Subcutaneous abdominal adipose tissue (tissue), 5 donors: ENCODE results near the gene PRKRIP1.

Experiments
- H3K27ac ChIP-seq: one replicate; pipeline ENCODE4 v1.7.0; 2013; ENCODE audit warnings: low read depth, mild to moderate bottlenecking, inconsistent platforms, low read length, moderate library complexity
- H3K27me3 ChIP-seq, 5 donors: one replicate each; pipeline ENCODE4 v1.7.0; 2013; ENCODE audit warnings: low read length in 5 of 5, inconsistent platforms in 1 of 5; ENCODE audit not compliant: control insufficient read depth in 5 of 5, insufficient read depth in 4 of 5
- H3K36me3 ChIP-seq, 5 donors: one replicate each; pipeline ENCODE4 v1.7.0; 2013; ENCODE audit warnings: low read length in 5 of 5; ENCODE audit not compliant: control insufficient read depth in 5 of 5, insufficient read depth in 5 of 5
- H3K4me1 ChIP-seq, 5 donors: one replicate each; pipeline ENCODE4 v1.7.0; 2013; ENCODE audit warnings: low read length in 5 of 5, mild to moderate bottlenecking in 3 of 5, moderate library complexity in 1 of 5; ENCODE audit not compliant: control insufficient read depth in 5 of 5, insufficient read depth in 5 of 5
- H3K4me3 ChIP-seq, 5 donors: one replicate each; pipeline ENCODE4 v1.7.0; 2013; ENCODE audit warnings: low read length in 5 of 5, low read depth in 1 of 5
- H3K9ac ChIP-seq, 5 donors: one replicate each; pipeline ENCODE4 v1.7.0; 2013; ENCODE audit warnings: low read length in 5 of 5, mild to moderate bottlenecking in 4 of 5, moderate library complexity in 3 of 5
- H3K9me3 ChIP-seq, 5 donors: one replicate each; pipeline ENCODE4 v1.7.0; 2013; ENCODE audit warnings: low read length in 5 of 5; ENCODE audit not compliant: control insufficient read depth in 5 of 5
- donor health status: healthy.
- donor health status: healthy.
- donor health status: healthy.
- donor health status: healthy.
- donor health status: healthy.

The PRKRIP1 gene

DNA sequence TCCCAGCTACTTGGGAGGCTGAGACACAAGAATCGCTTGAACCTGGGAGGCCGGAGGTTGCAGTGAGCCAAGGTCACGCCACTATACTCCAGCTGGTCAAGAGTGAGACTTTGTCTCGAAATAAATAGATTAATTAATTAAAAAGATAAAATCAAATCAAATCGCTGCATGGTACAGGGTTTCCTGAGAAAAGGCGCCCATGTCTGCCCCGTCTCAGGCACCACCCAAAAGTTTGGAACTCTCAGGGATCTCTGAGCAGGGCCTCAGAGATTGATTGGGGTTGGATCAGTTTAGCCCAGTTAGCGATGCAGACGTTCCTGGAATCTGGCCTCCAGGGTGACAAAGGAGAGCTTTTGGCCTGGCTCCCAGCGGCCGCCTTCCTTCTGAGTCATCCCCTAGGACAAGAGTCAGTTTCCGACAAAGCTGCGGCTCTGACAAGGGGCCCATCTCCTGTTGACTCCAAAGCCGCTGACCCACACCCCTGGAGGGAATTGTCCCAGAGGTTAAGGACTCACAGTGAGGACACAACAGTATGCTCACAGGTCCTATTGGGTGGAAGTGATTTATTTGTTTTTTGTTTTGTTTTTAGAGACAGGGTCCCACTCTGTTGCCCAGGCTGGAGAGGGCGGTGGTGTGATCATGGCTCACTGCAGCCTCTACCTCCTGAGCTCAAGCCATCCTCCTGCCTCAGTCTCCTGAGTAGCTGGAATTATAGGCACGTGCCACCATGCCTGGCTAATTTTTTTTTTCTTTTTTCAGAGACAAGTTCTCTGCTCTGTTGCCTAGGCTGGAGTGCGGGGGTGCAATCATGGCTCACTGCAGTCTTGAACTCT is 44.0 kb downstream of the PRKRIP1 start:
- Histone ChIP-seq H3K4me1 (peaks cover 0 to 10% (median 7%) of the 10 kb centered on the region in 5 donors), H3K27me3 (no peaks in the 10 kb centered on the region), H3K36me3 (peaks cover 0 to 20% (median 2%) of the 10 kb centered on the region in 5 donors), H3K9me3 (no peaks in the 10 kb centered on the region), H3K4me3 (no peak overlapping the region), H3K27ac (peak overlapping the region; percentile 55), H3K9ac (no peak overlapping the region)

DNA sequence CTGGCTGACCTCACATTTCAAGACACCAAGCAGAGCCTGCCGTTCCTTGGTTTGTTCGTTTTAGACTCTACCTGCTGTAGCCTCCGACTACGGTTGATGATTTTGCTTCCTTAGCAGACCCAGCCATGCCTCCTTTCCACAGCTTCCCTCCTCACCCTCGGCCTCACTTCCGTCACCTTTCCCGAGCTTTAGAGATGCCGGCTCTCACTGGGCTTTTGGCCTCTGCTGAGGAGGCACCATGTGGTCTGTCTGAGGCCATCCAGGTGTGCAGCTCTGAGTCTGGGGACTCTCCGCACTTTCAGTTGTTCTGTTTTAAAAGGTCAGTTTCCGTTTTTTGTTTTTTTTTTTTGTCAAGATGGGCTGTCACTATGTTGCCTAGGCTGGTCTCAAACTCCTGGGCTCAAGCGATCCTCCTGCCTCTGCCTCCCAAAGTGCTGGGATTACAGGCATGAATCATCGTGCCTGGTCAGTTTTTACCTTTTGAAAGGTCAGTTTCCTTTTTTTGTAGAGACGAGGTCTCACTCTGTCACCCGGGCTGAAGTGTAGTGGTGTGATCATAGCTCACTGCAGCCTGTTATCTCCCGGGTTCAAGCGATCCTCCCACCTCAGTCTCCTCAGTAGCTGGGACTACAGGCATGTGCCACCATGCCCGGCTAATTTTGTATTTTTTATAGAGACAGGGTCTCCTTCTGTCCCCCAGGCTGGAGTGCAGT is 49.0 kb downstream of the PRKRIP1 start:
- Histone ChIP-seq H3K9ac (no peak overlapping the region), H3K27ac (no peak overlapping the region), H3K4me3 (no peak overlapping the region), H3K4me1 (peaks cover 0 to 7% (median 6%) of the 10 kb centered on the region in 5 donors), H3K9me3 (no peaks in the 10 kb centered on the region), H3K27me3 (no peaks in the 10 kb centered on the region), H3K36me3 (peaks cover 0 to 35% (median 18%) of the 10 kb centered on the region in 5 donors)

DNA sequence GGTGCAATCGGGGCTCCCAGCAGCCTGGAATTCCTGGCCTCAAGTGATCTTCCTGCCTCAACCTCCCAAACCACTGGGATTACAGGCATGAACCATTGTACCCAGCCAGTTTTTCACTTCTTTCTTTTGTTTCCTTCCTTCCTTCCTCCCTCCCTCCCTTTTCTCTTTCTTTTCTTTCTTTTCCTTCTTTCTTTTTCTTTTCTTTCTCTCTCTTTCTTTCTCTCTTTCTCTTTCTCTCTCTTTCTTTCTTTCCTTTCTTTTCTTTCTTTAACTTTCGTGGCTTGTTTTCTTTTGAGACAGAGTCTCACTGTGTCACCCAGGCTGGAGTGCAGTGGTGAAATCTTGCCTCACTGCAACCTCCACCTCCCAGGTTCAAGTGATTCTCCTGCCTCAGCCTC is 49.5 kb downstream of the PRKRIP1 start:
- Histone ChIP-seq H3K4me3 (no peak overlapping the region), H3K27me3 (no peaks in the 10 kb centered on the region), H3K9ac (no peak overlapping the region), H3K36me3 (peaks cover 0 to 35% (median 18%) of the 10 kb centered on the region in 5 donors), H3K9me3 (no peaks in the 10 kb centered on the region), H3K4me1 (peaks cover 0 to 1% (median under 1%) of the 10 kb centered on the region in 5 donors), H3K27ac (no peak overlapping the region)

DNA sequence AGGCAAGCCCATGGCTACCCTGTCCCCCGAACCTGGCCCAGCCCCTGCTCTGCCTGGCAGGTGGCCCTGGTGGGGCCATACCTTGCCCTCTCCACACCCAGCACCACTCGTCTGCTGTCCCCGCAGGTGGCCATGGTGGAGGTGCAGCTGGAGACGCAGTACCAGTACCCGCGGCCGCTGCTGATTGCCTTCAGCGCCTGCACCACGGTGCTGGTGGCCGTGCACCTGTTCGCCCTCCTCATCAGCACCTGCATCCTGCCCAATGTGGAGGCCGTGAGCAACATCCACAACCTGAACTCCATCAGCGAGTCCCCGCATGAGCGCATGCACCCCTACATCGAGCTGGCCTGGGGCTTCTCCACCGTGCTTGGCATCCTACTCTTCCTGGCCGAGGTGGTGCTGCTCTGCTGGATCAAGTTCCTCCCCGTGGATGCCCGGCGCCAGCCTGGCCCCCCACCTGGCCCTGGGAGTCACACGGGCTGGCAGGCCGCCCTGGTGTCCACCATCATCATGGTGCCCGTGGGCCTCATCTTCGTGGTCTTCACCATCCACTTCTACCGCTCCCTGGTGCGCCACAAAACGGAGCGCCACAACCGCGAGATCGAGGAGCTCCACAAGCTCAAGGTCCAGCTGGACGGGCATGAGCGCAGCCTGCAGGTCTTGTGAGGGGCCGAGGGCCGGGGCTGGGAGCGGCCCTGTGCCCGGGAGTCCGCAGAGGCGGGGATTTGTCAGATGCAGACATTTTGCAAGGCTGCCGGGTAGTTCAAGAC is 50.4 kb downstream of the PRKRIP1 start:
- Histone ChIP-seq H3K9me3 (no peaks in the 10 kb centered on the region), H3K27me3 (no peaks in the 10 kb centered on the region), H3K36me3 (peaks cover 0 to 34% (median 18%) of the 10 kb centered on the region in 5 donors), H3K4me1 (peaks cover 0 to 4% (median 4%) of the 10 kb centered on the region in 5 donors), H3K4me3 (no peak overlapping the region), H3K27ac (no peak overlapping the region), H3K9ac (no peak overlapping the region)

DNA sequence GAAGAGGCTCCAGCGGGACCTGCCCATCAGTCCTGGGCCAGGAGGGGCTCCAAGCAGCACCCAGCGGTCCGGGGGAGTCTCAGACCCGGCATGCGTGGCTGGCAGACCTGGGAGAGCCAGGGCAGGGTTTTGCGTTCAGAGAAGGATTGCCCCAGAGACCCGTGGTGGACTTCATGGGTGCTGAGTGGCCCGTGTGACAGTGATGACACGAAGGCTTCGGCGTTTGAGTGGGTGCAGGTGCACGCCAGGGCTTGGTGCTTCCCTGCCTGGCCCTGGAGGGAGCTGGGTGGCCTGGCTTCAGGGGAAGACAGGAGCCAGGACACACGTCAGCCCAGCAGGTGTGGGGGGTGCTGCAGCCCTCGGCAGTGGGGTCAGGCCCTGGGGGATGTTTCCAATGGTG is 51.1 kb downstream of the PRKRIP1 start:
- H3K27me3 ChIP-seq, result no peaks in the 10 kb centered on the region
- H3K4me3 ChIP-seq, result no peak overlapping the region
- H3K9ac ChIP-seq, result no peak overlapping the region
- H3K27ac ChIP-seq, result no peak overlapping the region
- H3K9me3 ChIP-seq, result no peaks in the 10 kb centered on the region
- H3K4me1 ChIP-seq, result peaks cover 0 to 9% (median 7%) of the 10 kb centered on the region in 5 donors
- H3K36me3 ChIP-seq, result peaks cover 0 to 29% (median 18%) of the 10 kb centered on the region in 5 donors

DNA sequence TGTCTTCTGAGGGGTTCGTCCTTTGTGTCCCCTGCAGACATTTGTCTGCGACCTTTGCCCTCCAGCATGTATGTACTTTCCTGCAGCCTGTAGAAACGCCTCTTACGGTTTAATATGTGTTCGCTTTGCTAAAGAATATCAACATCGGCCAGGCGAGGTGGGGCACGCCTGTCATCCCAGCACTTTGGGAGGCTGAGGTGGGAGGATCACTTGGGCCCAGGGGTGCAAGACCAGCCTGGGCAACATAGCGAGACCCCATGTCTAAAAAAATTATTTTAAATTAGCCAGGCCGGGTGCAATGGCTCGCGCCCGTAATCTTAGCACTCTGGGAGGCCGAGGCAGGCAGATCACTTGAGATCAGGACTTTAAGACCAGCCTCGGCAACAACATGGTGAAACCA is 53.0 kb downstream of the PRKRIP1 start:
- Histone ChIP-seq H3K27me3 (no peaks in the 10 kb centered on the region), H3K4me1 (peaks cover 0 to 9% (median 7%) of the 10 kb centered on the region in 5 donors), H3K36me3 (peaks cover 0 to 29% (median 18%) of the 10 kb centered on the region in 5 donors), H3K27ac (no peak overlapping the region), H3K4me3 (no peak overlapping the region), H3K9me3 (no peaks in the 10 kb centered on the region), H3K9ac (no peak overlapping the region)

DNA sequence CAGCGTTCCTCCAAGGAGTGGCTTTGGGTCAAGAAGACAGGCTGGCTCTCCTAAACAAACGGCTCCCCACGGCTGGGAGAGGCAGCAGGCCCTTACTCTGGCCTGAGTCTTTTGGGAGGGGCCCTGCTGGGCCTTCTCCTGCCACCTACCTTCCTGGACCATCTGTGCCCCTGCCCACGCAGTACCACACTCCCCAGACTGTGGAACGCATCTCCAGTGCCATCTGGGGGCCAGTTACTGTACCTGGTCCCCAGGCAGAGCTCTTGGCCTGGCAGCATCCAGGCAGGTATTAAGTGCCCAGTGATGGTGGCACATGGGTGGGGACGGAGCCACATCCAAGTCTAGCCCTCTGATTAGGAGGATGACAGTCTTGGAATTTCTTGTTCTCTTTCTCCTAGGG is 54.1 kb downstream of the PRKRIP1 start:
- Histone ChIP-seq H3K27ac (no peak overlapping the region), H3K36me3 (peaks cover 0 to 24% (median 16%) of the 10 kb centered on the region in 5 donors), H3K9me3 (no peaks in the 10 kb centered on the region), H3K9ac (no peak overlapping the region), H3K4me3 (no peak overlapping the region), H3K27me3 (no peaks in the 10 kb centered on the region), H3K4me1 (peaks cover 0 to 9% (median 7%) of the 10 kb centered on the region in 5 donors)

DNA sequence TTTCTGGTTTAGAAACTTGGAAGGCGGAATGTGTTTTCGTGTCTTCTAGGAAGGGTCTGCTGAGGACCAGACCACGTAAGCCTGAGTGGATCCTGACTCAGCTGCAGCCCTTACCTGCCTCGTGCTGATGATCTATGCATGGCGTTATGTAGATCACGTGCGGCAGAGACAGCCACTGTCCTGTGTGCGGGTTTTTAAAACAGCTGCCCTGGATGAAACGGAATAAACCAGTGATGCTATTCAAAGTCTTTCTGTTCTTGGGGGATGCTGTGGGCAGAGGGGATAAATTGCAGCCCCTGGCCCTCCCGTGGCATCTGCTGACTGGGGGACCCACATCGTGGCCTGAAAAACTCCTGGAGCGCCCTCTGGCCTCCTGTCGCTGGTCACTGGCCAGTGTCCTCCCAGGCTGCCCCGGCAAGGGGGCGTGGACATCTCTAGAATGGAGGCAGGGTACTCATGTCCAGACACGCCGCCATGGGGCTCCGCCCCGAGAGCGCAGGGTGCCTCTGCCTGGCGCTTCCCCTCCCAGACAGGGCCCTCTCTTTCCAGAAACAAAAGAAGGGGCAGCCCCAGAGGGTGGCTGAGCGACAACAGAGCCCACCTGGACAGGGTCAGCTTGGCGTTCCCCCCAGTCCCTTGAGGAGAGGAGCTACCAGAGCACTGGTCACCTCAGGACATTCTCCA is 55.4 kb downstream of the PRKRIP1 start:
- no peak overlapping the region for H3K27ac ChIP-seq
- peak overlapping the region in 2 of 5 donors; percentile 29 to 47 for H3K4me3 ChIP-seq
- peak overlapping the region in 2 of 5 donors; percentile 7 to 8 for H3K9ac ChIP-seq
- peaks cover 0 to 9% (median 7%) of the 10 kb centered on the region in 5 donors for H3K4me1 ChIP-seq
- H3K27me3 ChIP-seq, result no peaks in the 10 kb centered on the region
- H3K9me3 ChIP-seq, result no peaks in the 10 kb centered on the region
- H3K36me3 ChIP-seq, result peaks cover 0 to 29% (median 20%) of the 10 kb centered on the region in 5 donors

DNA sequence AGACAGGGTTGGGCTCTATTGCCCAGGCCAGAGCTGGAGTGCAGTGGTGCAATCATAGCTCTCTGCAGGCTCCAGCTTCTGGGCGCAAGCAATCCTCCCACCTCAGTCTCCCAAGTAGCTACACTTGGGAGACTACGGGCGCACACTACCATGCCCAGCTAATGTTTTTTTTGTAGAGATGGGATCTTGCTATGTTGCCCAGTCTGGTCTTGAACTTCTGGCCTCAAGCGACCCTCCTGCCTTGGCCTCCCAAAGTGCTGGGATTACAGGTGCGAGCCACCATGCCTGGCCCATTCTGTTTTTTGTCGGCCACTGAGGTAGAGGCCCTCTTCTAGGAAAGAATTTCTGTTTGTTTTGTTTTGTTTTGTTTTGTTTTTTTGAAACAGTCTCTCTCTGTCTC is 56.3 kb downstream of the PRKRIP1 start:
- no peaks in the 10 kb centered on the region for H3K9me3 ChIP-seq
- H3K27ac ChIP-seq, result no peak overlapping the region
- peaks cover 0 to 9% (median 7%) of the 10 kb centered on the region in 5 donors for H3K4me1 ChIP-seq
- no peak overlapping the region for H3K9ac ChIP-seq
- H3K27me3 ChIP-seq, result no peaks in the 10 kb centered on the region
- peaks cover 0 to 29% (median 16%) of the 10 kb centered on the region in 5 donors for H3K36me3 ChIP-seq
- no peak overlapping the region for H3K4me3 ChIP-seq
